ENCODE measurements around the gene ZNF883. TPM values are rescaled to one million over a fixed set of nuclear protein-coding genes. Genes with fewer than 3 reads are reported as not detected.

The ZNF883 gene
- total and polyA plus RNA-seq, 2 of the 4 experiments (the other 2 are of a cell fraction) = 0.51 to 0.54 TPM

DNA sequence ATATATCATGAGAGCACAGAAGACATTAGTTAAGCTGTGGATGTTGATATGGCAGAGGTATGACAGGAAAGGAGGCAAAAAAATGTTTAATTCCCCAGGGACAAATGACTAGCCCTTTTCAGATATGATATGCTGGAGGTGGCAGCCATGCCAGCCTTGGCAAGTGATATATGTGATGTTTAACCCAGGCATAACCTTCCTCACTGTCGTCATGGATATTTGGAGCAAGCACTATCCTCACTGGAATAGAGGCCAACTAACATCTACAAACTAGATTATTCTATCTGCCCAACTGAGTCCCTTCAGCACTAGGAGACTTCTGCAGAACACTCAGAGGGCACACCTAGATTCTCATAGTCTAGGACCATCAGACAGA, 94.0 kb downstream of the ZNF883 start:
- Histone ChIP-seq H3K18ac (ENCODE audit: low read depth, low read length) (no peak overlapping the region), H3K27me3 (ENCODE audit: control insufficient read depth, insufficient read depth, low read length) (peaks cover 37% of the 10 kb centered on the region), H2AK9ac (replicated peaks; ENCODE audit: low read depth, low read length, poor library complexity) (no peak overlapping the region), H4K8ac (ENCODE audit: low read depth in 2 of 2, low read length in 2 of 2) (no peak overlapping the region), H2BK5ac (ENCODE audit: low read depth, low read length, poor library complexity, severe bottlenecking) (no peak overlapping the region), H3K4ac (ENCODE audit: low read depth, low read length) (no peak overlapping the region), H3K4me1 (ENCODE audit: control insufficient read depth, insufficient read depth, low read length) (no peaks in the 10 kb centered on the region), H3K4me2 (ENCODE audit: low read depth, low read length) (no peak overlapping the region), H2AFZ (replicated peaks; ENCODE audit: low read length, poor library complexity) (no peak overlapping the region), H3K36me3 (ENCODE audit: control insufficient read depth, insufficient read depth, low read length) (no peaks in the 10 kb centered on the region), H2BK15ac (ENCODE audit: low read depth, low read length) (no peak overlapping the region), H4K91ac (ENCODE audit: insufficient read depth, low read depth, low read length) (no peak overlapping the region), H4K20me1 (ENCODE audit: insufficient read depth, low read length) (no peaks in the 10 kb centered on the region), H3K79me1 (ENCODE audit: low read depth in 1 of 2, low read length in 2 of 2) (no peaks in the 10 kb centered on the region), H3K9ac (ENCODE audit: low read depth, low read length) (no peak overlapping the region), H2BK20ac (ENCODE audit: low read depth, low read length) (no peak overlapping the region), H2AK5ac (ENCODE audit: low read depth, low read length) (no peak overlapping the region), H3K56ac (ENCODE audit: extremely low read depth, insufficient read depth, low read length) (no peak overlapping the region), H4K5ac (ENCODE audit: low read depth, low read length) (no peak overlapping the region), H3K9me1 (ENCODE audit: insufficient read depth, low read length) (no peaks in the 10 kb centered on the region), H3K23ac (ENCODE audit: low read depth, low read length) (no peak overlapping the region), H3K27ac (ENCODE audit: insufficient read depth, low read length) (no peak overlapping the region), H3K14ac (replicated peaks; ENCODE audit: low read depth, low read length) (no peak overlapping the region), H3K9me3 (ENCODE audit: control insufficient read depth, insufficient read depth, low read length) (no peaks in the 10 kb centered on the region), H2BK120ac (ENCODE audit: low read depth, low read length) (no peak overlapping the region), H3K4me3 (ENCODE audit: insufficient read depth, low read depth, low read length) (no peak overlapping the region)
- no CpG with 5 or more reads among the region's 1 CpG for WGBS, 2 experiments (ENCODE audit: extremely low coverage in 2 of 2, insufficient read length in 1 of 2)
- dilution Hi-C loops (cut with HindIII; ENCODE audit: low sequenced_read_pairs, unreplicated experiment) (no loop called here), in situ Hi-C loops (cut with MboI; ENCODE audit: low sequenced_read_pairs) (no loop called here), intact Hi-C loops (cut with micrococcal nuclease) (loop anchor here (5.0 kb wide), 1 partner anchor 739 kb away; no protein-coding TSS in a partner anchor)
- no TSS peak for BruUV-seq (replicated peaks)
- no peak for ATAC-seq (ENCODE audit: low read depth)
- no peak for DNase-seq
- ChIA-PET CTCF (no interaction called here), POLR2A (ENCODE audit: unreplicated experiment) (no interaction called here)
- TF ChIP-seq FOS (IDR thresholded peaks at IDR 0.05; ENCODE audit: low read depth, low read length) = no peak
- TF ChIP-seq RFX5 (IDR thresholded peaks at IDR 0.05; ENCODE audit: low read depth, low read length) = no peak
- TF ChIP-seq, protein P1, sequence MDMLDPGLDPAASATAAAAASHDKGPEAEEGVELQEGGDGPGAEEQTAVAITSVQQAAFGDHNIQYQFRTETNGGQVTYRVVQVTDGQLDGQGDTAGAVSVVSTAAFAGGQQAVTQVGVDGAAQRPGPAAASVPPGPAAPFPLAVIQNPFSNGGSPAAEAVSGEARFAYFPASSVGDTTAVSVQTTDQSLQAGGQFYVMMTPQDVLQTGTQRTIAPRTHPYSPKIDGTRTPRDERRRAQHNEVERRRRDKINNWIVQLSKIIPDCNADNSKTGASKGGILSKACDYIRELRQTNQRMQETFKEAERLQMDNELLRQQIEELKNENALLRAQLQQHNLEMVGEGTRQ (IDR thresholded peaks at IDR 0.05; ENCODE audit: low read depth, low read length) = no peak
- TF ChIP-seq CEBPB (IDR thresholded peaks at IDR 0.05; ENCODE audit: low read depth, low read length) = no peak
- no peak for TF ChIP-seq SMC3 (IDR thresholded peaks at IDR 0.05; ENCODE audit: low read depth, low read length)
- TF ChIP-seq NFE2L2 (IDR thresholded peaks at IDR 0.05; ENCODE audit: low read depth, low read length) = no peak

All from IMR-90 (cell line).